B cell (primary cell): ENCODE measurements around the gene LYSMD2. TPM values are rescaled to one million over a fixed set of nuclear protein-coding genes. Genes with fewer than 3 reads are reported as not detected.

Experiments
- ATAC-seq: fragments of 200-7000 bp; cut with Tn5 transposase; one replicate; pipeline ENCODE4 v1.10.0; 2021; ENCODE audit warnings: low read depth, mild to moderate bottlenecking, moderate number of reproducible peaks, moderate library complexity
- CTCF ChIA-PET: fragments of 350-600 bp; sonication (Branson Sonifier 250); formaldehyde crosslinking; loops from one replicate; lab custom pipeline; 2021; ENCODE audit warnings: antibody characterized with exemption, inconsistent platforms; lab: Charles Lee
- POLR2A ChIA-PET: fragments of 350-600 bp; sonication (Branson Sonifier 250); formaldehyde crosslinking; loops from one replicate; lab custom pipeline; 2021; ENCODE audit warnings: antibody characterized with exemption; lab: Charles Lee
- DNase-seq: peaks from one replicate; pipeline ENCODE4 v3.0.0; 2013
- H2AFZ ChIP-seq: 2 replicates; pipeline ENCODE4 v1.6.1; 2012; ENCODE audit warnings: mild to moderate bottlenecking, low read depth, low read length; ENCODE audit not compliant: insufficient read depth, poor library complexity, severe bottlenecking
- H3K27ac ChIP-seq, 2 donors: 1 replicate in 1 of 2; 2 replicates in 1 of 2; pipeline ENCODE4 v1.5.1; 2012 to 2013; ENCODE audit warnings: low read length in 2 of 2, mild to moderate bottlenecking in 2 of 2, moderate library complexity in 1 of 2
- H3K27me3 ChIP-seq, 4 experiments: fragments of 200-600 bp in 1 of 4; sonication (generic) in 1 of 4; replicated peaks in 1 of 4; 1 replicate in 2 of 4; 2 replicates in 2 of 4; pipeline versions ENCODE4 v1.6.1 to v1.7.0; 2013 to 2016; ENCODE audit warnings: low read length in 3 of 4, mild to moderate bottlenecking in 2 of 4, mixed read lengths in 1 of 4, moderate library complexity in 1 of 4; ENCODE audit not compliant: insufficient read depth in 4 of 4, control insufficient read depth in 3 of 4; ENCODE audit errors: control extremely low read depth in 1 of 4
- H3K36me3 ChIP-seq, 2 experiments: replicated peaks in 1 of 2; 1 replicate in 1 of 2; 2 replicates in 1 of 2; pipeline versions ENCODE4 v1.6.1 to v1.7.1; 2013; ENCODE audit warnings: low read length in 1 of 2; ENCODE audit not compliant: insufficient read depth in 2 of 2, control insufficient read depth in 1 of 2; ENCODE audit errors: control extremely low read depth in 1 of 2, extremely low read depth in 1 of 2
- H3K4me1 ChIP-seq, 2 donors: fragments of 200-600 bp in 1 of 2; sonication (generic) in 1 of 2; 1 replicate in 1 of 2; 2 replicates in 1 of 2; pipeline versions ENCODE4 v1.5.1 to v1.6.1; 2013 to 2017; ENCODE audit warnings: low read length in 2 of 2; ENCODE audit not compliant: control insufficient read depth in 2 of 2, insufficient read depth in 2 of 2
- H3K4me2 ChIP-seq: replicated peaks from 2 replicates; pipeline ENCODE3; 2012; ENCODE audit warnings: mild to moderate bottlenecking, low read depth, low read length; ENCODE audit not compliant: poor library complexity, severe bottlenecking
- H3K4me3 ChIP-seq, 5 experiments: fragments of 200-600 bp in 1 of 5; sonication (generic) in 1 of 5; 1 replicate in 3 of 5; 2 replicates in 2 of 5; pipeline versions ENCODE4 v1.5.1 to v1.7.0; 2011 to 2016; ENCODE audit warnings: low read length in 4 of 5, mild to moderate bottlenecking in 4 of 5, low read depth in 2 of 5, control low read depth in 1 of 5, moderate library complexity in 1 of 5; ENCODE audit not compliant: insufficient read depth in 1 of 5; ENCODE audit errors: control extremely low read depth in 1 of 5, extremely low read depth in 1 of 5
- H3K79me2 ChIP-seq: fragments of 200-600 bp; sonication (generic); one replicate; pipeline ENCODE4 v1.6.0; 2016; ENCODE audit warnings: low read length; ENCODE audit not compliant: control insufficient read depth, insufficient read depth
- H3K9ac ChIP-seq: fragments of 200-600 bp; sonication (generic); 2 replicates; pipeline ENCODE4 v1.6.1; 2017; ENCODE audit warnings: mild to moderate bottlenecking, low read length, moderate library complexity
- H3K9me3 ChIP-seq, 3 donors: one replicate each; pipeline versions ENCODE4 v1.6.1 to v1.7.1; 2013; ENCODE audit warnings: low read length in 2 of 3; ENCODE audit not compliant: control insufficient read depth in 2 of 3, insufficient read depth in 1 of 3; ENCODE audit errors: control extremely low read depth in 1 of 3
- H4K20me1 ChIP-seq: 2 replicates; pipeline ENCODE4 v1.6.0; 2012; ENCODE audit warnings: mild to moderate bottlenecking, low read length; ENCODE audit not compliant: insufficient read depth, control insufficient read depth, poor library complexity, severe bottlenecking
- H3K27ac Mint-ChIP-seq: one replicate; pipeline ENCODE4 v1.8.0; 2021; ENCODE audit warnings: mixed read lengths
- H3K27me3 Mint-ChIP-seq: one replicate; pipeline ENCODE4 v1.8.0; 2021; ENCODE audit warnings: mixed read lengths
- H3K4me1 Mint-ChIP-seq: one replicate; pipeline ENCODE4 v1.8.0; 2021; ENCODE audit warnings: mixed read lengths
- H3K4me3 Mint-ChIP-seq: one replicate; pipeline ENCODE4 v1.8.0; 2021; ENCODE audit warnings: mixed read lengths
- H3K9me3 Mint-ChIP-seq: one replicate; pipeline ENCODE4 v1.8.0; 2022; ENCODE audit warnings: mixed read lengths; ENCODE audit not compliant: insufficient read depth
- EZH2 ChIP-seq: IDR thresholded peaks from 2 replicates; pipeline ENCODE4 v1.6.1; 2012; ENCODE audit warnings: borderline replicate concordance, low read depth, mild to moderate bottlenecking, moderate library complexity, low read length; ENCODE audit not compliant: insufficient read depth, poor library complexity, severe bottlenecking
- WGBS: methylation state at CpG from one replicate; pipeline ENCODE4 v1.1.5; 2013; ENCODE audit warnings: missing lambda C conversion rate; ENCODE audit not compliant: insufficient coverage; 5-methylcytosine and 5-hydroxymethylcytosine counted together
- intact Hi-C: fragments of 100-400 bp; cut with micrococcal nuclease; formaldehyde crosslinking; loops from one replicate; pipeline ENCODE4 v1.10.0; 2022
- polyA plus RNA-seq: library from polyadenylated mRNA; depleted of rRNA; stranded (reverse); fragments of >200 nt; gene quantifications from 2 replicates; pipeline ENCODE4 v1.2.3, GENCODE V29; 2012
- total RNA-seq, 2 donors: library from RNA; stranded (reverse); fragments of 120-200 nt in 1 of 2; gene quantifications; 1 replicate in 1 of 2; 2 replicates in 1 of 2; pipeline versions ENCODE4 v1.2.3 to v1.2.4, GENCODE V29; 2013 to 2022
- TF ChIP-seq, protein P1 (sequence below): fragments of 200-600 bp; IDR thresholded peaks from one replicate; pipeline ENCODE4 v1.8.0; 2022; ENCODE audit warnings: antibody characterized with exemption, mild to moderate bottlenecking

LYSMD2 gene
- total and polyA plus RNA-seq, 2 donors (not counting 1 experiment from before 2014, with no cell fraction given) = 31.0 to 48.2 TPM

DNA sequence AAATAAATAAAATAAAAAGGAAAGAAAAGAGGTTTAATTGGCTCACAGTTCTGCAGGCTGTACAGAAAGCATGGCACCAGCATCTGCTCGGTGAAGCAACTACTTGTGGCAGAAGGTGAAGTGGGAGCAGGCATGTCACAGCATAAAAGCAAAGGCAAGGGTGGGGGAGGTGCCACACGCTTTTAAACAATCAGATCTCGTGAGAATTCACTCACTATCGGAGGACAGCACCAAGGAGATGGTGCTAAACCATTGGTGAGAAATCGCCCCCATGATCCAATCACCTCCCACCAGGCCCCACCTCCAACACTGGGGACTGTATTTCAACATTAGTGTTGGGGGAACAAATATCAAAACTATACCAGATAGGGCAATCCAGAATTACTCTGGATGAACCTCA lies 40.9 kb downstream of the LYSMD2 start:
- H4K20me1 ChIP-seq = no peaks in the 10 kb centered on the region
- no peaks in the 10 kb centered on the region for H3K79me2 ChIP-seq
- H3K27ac ChIP-seq = no peak overlapping the region
- Mint-ChIP-seq H3K4me3 (no peak overlapping the region), H3K27me3 (peaks cover 3% of the 10 kb centered on the region), H3K27ac (no peak overlapping the region), H3K4me1 (peaks cover 11% of the 10 kb centered on the region), H3K9me3 (no peaks in the 10 kb centered on the region)
- ATAC-seq (no peak), DNase-seq (no peak)
- H3K9me3 ChIP-seq = no peaks in the 10 kb centered on the region
- ChIA-PET POLR2A (no interaction called here), CTCF (interaction anchor here (1.1 to 1.5 kb wide), 2 partner anchors 46 to 81 kb away, joined by 3 read pairs; no protein-coding TSS in a partner anchor)
- no peak overlapping the region for H3K4me2 ChIP-seq
- H3K4me3 ChIP-seq = no peak overlapping the region
- intact Hi-C loops = no loop called here
- WGBS = 93% methylated on average over 3 of the region's 5 CpGs
- H3K4me1 ChIP-seq = peaks cover 7 to 8% of the 10 kb centered on the region in 2 donors
- H3K9ac ChIP-seq = no peak overlapping the region
- H3K36me3 ChIP-seq = no peaks in the 10 kb centered on the region
- H2AFZ ChIP-seq = no peak overlapping the region
- no peak for TF ChIP-seq EZH2
- TF ChIP-seq, protein P1, sequence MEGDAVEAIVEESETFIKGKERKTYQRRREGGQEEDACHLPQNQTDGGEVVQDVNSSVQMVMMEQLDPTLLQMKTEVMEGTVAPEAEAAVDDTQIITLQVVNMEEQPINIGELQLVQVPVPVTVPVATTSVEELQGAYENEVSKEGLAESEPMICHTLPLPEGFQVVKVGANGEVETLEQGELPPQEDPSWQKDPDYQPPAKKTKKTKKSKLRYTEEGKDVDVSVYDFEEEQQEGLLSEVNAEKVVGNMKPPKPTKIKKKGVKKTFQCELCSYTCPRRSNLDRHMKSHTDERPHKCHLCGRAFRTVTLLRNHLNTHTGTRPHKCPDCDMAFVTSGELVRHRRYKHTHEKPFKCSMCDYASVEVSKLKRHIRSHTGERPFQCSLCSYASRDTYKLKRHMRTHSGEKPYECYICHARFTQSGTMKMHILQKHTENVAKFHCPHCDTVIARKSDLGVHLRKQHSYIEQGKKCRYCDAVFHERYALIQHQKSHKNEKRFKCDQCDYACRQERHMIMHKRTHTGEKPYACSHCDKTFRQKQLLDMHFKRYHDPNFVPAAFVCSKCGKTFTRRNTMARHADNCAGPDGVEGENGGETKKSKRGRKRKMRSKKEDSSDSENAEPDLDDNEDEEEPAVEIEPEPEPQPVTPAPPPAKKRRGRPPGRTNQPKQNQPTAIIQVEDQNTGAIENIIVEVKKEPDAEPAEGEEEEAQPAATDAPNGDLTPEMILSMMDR = no peak
- peaks cover 0 to 3% (median 0%) of the 10 kb centered on the region in 4 experiments for H3K27me3 ChIP-seq

DNA sequence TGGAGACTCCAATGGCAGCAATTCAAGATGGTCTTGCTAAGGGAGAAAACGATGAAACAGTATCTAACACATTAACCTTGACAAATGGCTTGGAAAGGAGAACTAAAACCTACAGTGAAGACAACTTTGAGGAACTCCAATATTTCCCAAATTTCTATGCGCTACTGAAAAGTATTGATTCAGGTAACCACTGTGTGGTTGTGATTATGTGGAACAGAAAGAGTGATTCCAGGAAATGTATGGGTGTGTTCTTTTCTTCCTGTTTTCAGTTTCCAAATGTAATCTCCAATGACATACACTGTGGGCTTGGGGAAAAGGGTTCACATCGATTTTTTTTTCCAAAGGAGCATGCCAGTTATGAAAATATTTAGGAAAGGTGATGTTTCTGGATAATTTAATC lies 45.3 kb downstream of the LYSMD2 start:
- CTCF ChIA-PET = interaction anchor here (0.9 to 1.3 kb wide), 2 partner anchors 11 to 43 kb away, joined by 3 to 4 read pairs; no protein-coding TSS in a partner anchor
- H3K27me3 Mint-ChIP-seq = peaks cover 9% of the 10 kb centered on the region
- ATAC-seq (no peak), DNase-seq (no peak)
- Histone ChIP-seq H3K4me1 (peaks cover 7 to 9% of the 10 kb centered on the region in 2 donors), H3K36me3 (no peaks in the 10 kb centered on the region), H3K9me3 (no peaks in the 10 kb centered on the region), H3K27me3 (no peaks in the 10 kb centered on the region), H2AFZ (no peak overlapping the region), H3K4me2 (no peak overlapping the region), H4K20me1 (no peaks in the 10 kb centered on the region), H3K27ac (no peak overlapping the region), H3K4me3 (no peak overlapping the region), H3K9ac (no peak overlapping the region), H3K79me2 (no peaks in the 10 kb centered on the region)
- no peak overlapping the region for H3K4me3 Mint-ChIP-seq
- TF ChIP-seq, protein P1 = no peak
- no peak for TF ChIP-seq EZH2
- POLR2A ChIA-PET = no interaction called here
- intact Hi-C loops = no loop called here
- H3K9me3 Mint-ChIP-seq = no peaks in the 10 kb centered on the region
- WGBS = no CpG with 5 or more reads among the region's 3 CpGs
- no peak overlapping the region for H3K27ac Mint-ChIP-seq
- peaks cover 11% of the 10 kb centered on the region for H3K4me1 Mint-ChIP-seq
